ELR (cell line): ENCODE results near the gene MT1M.

Experiments
- DNase-seq: peaks from one replicate; pipeline ENCODE4 v3.0.0-alpha.2; 2015; ENCODE audit warnings: low read depth

Gene MT1M

GRCh38 chr16:56628486-56629350 is 3.7 kb upstream of the MT1M start:
- DNase-seq = peak; percentile 40

GRCh38 chr16:56629531-56629930 is 2.9 kb upstream of the MT1M start:
- DNase-seq = no peak

- DNase-seq = no peak
Observed at GRCh38 chr16:56630134-56630533, 2.3 kb upstream of the MT1M start.

GRCh38 chr16:56631197-56631596 is 1.3 kb upstream of the MT1M start:
- DNase-seq = no peak

- DNase-seq = peak; percentile 19
Observed at GRCh38 chr16:56631832-56632155, 665 bp upstream of the MT1M start.

GRCh38 chr16:56632848-56633365 is 448 bp downstream of the MT1M start:
- no peak for DNase-seq

GRCh38 chr16:56633535-56633934 is 1.1 kb downstream of the MT1M start:
- no peak for DNase-seq

- no peak for DNase-seq
Observed at GRCh38 chr16:56634715-56635440, 2.4 kb downstream of the MT1M start.

GRCh38 chr16:56635441-56635967 is 3.0 kb downstream of the MT1M start:
- no peak for DNase-seq

GRCh38 chr16:56636616-56637413 is 4.4 kb downstream of the MT1M start:
- no peak for DNase-seq

GRCh38 chr16:56637814-56638750 is 5.6 kb downstream of the MT1M start, which contains the start of gene MT1A:
Gene MT1A (plus strand): TSS chr16:56638666. CDS start chr16:56638739, 73 bp downstream.
- DNase-seq = peak; percentile 45

GRCh38 chr16:56639045-56639444 is 6.6 kb downstream of the MT1M start:
- no peak for DNase-seq

- DNase-seq = no peak
Observed at GRCh38 chr16:56640076-56640475, 7.6 kb downstream of the MT1M start.

- DNase-seq = no peak
Observed at GRCh38 chr16:56641166-56641565, 8.7 kb downstream of the MT1M start.

GRCh38 chr16:56643080-56643778 is 10.8 kb downstream of the MT1M start:
- DNase-seq = peak; percentile 71

- DNase-seq = no peak
Observed at GRCh38 chr16:56643833-56644232, 11.4 kb downstream of the MT1M start.

- DNase-seq = no peak
Observed at GRCh38 chr16:56645311-56645710, 12.9 kb downstream of the MT1M start.

- DNase-seq = no peak
Observed at GRCh38 chr16:56645838-56646237, 13.4 kb downstream of the MT1M start.

- no peak for DNase-seq
Observed at GRCh38 chr16:56647641-56648431, 15.4 kb downstream of the MT1M start.
